ENCODE results near the gene LRRC28.

GRCh38 chr15:99385865-99386264 is 134.6 kb downstream of the LRRC28 start:
- TF ChIP-seq CTCF (IDR thresholded peaks at IDR 0.05) (no peak), POLR2A (IDR thresholded peaks at IDR 0.05) (no peak)
